SK-N-SH (cell line): ENCODE data around the gene PLXNB1. TPM values are rescaled to one million over a fixed set of nuclear protein-coding genes. Genes with fewer than 3 reads are reported as not detected.

Source experiments
- CTCF ChIA-PET: fragments of 300-600, 350-600 bp; formaldehyde crosslinking; extraction: SDS; loops from one replicate; lab custom pipeline; 2021; lab: Yijun Ruan, JAX
- POLR2A ChIA-PET: fragments of 350-600 bp; sonication (Branson Sonifier 250); formaldehyde crosslinking; extraction: SDS; loops from one replicate; lab custom pipeline; 2020; ENCODE audit warnings: antibody characterized with exemption, inconsistent platforms; lab: Yijun Ruan, JAX
- DNase-seq: peaks from one replicate; pipeline ENCODE4 v3.0.0; 2012
- H2AFZ ChIP-seq: fragments of 200-600 bp; sonication (generic); 2 replicates; pipeline ENCODE4 v1.8.1; 2016; ENCODE audit warnings: antibody characterized with exemption, mild to moderate bottlenecking, low read depth
- H3F3A ChIP-seq: fragments of 200-600 bp; sonication (generic); replicated peaks from 2 replicates; pipeline ENCODE3; 2016; ENCODE audit warnings: antibody characterized with exemption, mild to moderate bottlenecking; ENCODE audit not compliant: insufficient read depth
- H3K27ac ChIP-seq, 2 experiments: fragments of 200-500 bp in 1 of 2; fragments of 200-600 bp in 1 of 2; sonication (Bioruptor generic) in 1 of 2; sonication (generic), shearing (Covaris generic) in 1 of 2; 2 replicates each; pipeline versions ENCODE4 v1.5.1 to v1.6.1; 2014 to 2016; ENCODE audit warnings: low read depth in 2 of 2, inconsistent platforms in 1 of 2, low read length in 1 of 2, mild to moderate bottlenecking in 1 of 2, mixed read lengths in 1 of 2
- H3K27me3 ChIP-seq: fragments of 200-600 bp; sonication (generic), shearing (Covaris generic); 2 replicates; pipeline ENCODE4 v1.6.1; 2016; ENCODE audit warnings: mixed run types; ENCODE audit not compliant: insufficient read depth
- H3K36me3 ChIP-seq, 2 experiments: fragments of 200-500 bp in 1 of 2; fragments of 200-600 bp in 1 of 2; sonication (Bioruptor generic) in 1 of 2; sonication (generic) in 1 of 2; replicated peaks in 1 of 2; 2 replicates each; pipeline versions ENCODE3 to v1.5.1; 2014 to 2016; ENCODE audit warnings: low read length in 1 of 2, mild to moderate bottlenecking in 1 of 2; ENCODE audit not compliant: insufficient read depth in 2 of 2, control insufficient read depth in 1 of 2
- H3K4me1 ChIP-seq, 2 experiments: fragments of 200-500 bp in 1 of 2; fragments of 200-600 bp in 1 of 2; sonication (Bioruptor generic) in 1 of 2; sonication (generic), shearing (Covaris generic) in 1 of 2; 2 replicates each; pipeline versions ENCODE4 v1.5.1 to v1.6.1; 2014 to 2016; ENCODE audit warnings: low read depth in 1 of 2, low read length in 1 of 2, mixed run types in 1 of 2; ENCODE audit not compliant: insufficient read depth in 2 of 2, control insufficient read depth in 1 of 2
- H3K4me2 ChIP-seq: fragments of 200-600 bp; sonication (generic), shearing (Covaris generic); 2 replicates; pipeline ENCODE4 v1.6.1; 2017; ENCODE audit warnings: mixed run types
- H3K4me3 ChIP-seq, 2 experiments: fragments of 200-500 bp in 1 of 2; fragments of 200-600 bp in 1 of 2; sonication (Bioruptor generic) in 1 of 2; sonication (generic), shearing (Covaris generic) in 1 of 2; 2 replicates each; pipeline versions ENCODE4 v1.5.1 to v1.8.1; 2014 to 2016; ENCODE audit warnings: low read depth in 2 of 2, inconsistent platforms in 1 of 2, low read length in 1 of 2, mild to moderate bottlenecking in 1 of 2, mixed read lengths in 1 of 2, moderate library complexity in 1 of 2
- H3K79me2 ChIP-seq: fragments of 200-600 bp; sonication (generic); 2 replicates; pipeline ENCODE4 v1.8.1; 2017; ENCODE audit warnings: mild to moderate bottlenecking; ENCODE audit not compliant: insufficient read depth
- H3K9ac ChIP-seq: fragments of 200-600 bp; sonication (generic); 2 replicates; pipeline ENCODE4 v1.6.1; 2017; ENCODE audit warnings: mixed run types
- H3K9me2 ChIP-seq: fragments of 200-600 bp; sonication (generic); 2 replicates; pipeline ENCODE4 v1.6.1; 2017; ENCODE audit warnings: mixed run types
- H3K9me3 ChIP-seq: fragments of 200-600 bp; sonication (generic); 2 replicates; pipeline ENCODE4 v1.6.1; 2017; ENCODE audit warnings: mixed run types, mild to moderate bottlenecking, moderate library complexity
- H4K20me1 ChIP-seq: fragments of 200-600 bp; sonication (generic); 2 replicates; pipeline ENCODE4 v1.6.1; 2017; ENCODE audit warnings: mild to moderate bottlenecking, mixed run types; ENCODE audit not compliant: insufficient read depth
- CHD2 ChIP-seq: fragments of 150-350 bp; IDR thresholded peaks from 2 replicates; pipeline ENCODE4 v1.6.1; 2018; ENCODE audit warnings: low read length; ENCODE audit not compliant: partially characterized antibody
- ELF1 ChIP-seq: IDR thresholded peaks from 2 replicates; pipeline ENCODE4 v1.4.0; 2012
- EP300 ChIP-seq, 2 experiments: IDR thresholded peaks; 2 replicates each; pipeline versions ENCODE4 v1.4.0 to v1.6.1; 2012; ENCODE audit warnings: borderline replicate concordance in 1 of 2, low read depth in 1 of 2, low read length in 1 of 2
- EZH2phosphoT487 ChIP-seq: fragments of 200-600 bp; sonication (generic); IDR thresholded peaks from 2 replicates; pipeline ENCODE4 v1.6.1; 2017; ENCODE audit warnings: low read depth, mixed run types, mild to moderate bottlenecking, antibody characterized with exemption, moderate library complexity, borderline replicate concordance
- FOSL2 ChIP-seq: IDR thresholded peaks from 2 replicates; pipeline ENCODE4 v1.4.0; 2012; ENCODE audit warnings: low read depth, mild to moderate bottlenecking, moderate library complexity, borderline replicate concordance
- FOXJ3 ChIP-seq: sonication (generic); formaldehyde crosslinking; IDR thresholded peaks from 2 replicates; pipeline ENCODE4 v1.5.1; 2020; ENCODE audit warnings: mild to moderate bottlenecking, missing genetic modification reagents
- GABPA ChIP-seq: IDR thresholded peaks from 2 replicates; pipeline ENCODE4 v1.4.0; 2012; ENCODE audit warnings: low read depth, mild to moderate bottlenecking
- IRF3 ChIP-seq: fragments of 150-350 bp; IDR thresholded peaks from 2 replicates; pipeline ENCODE4 v1.6.1; 2016; ENCODE audit warnings: mild to moderate bottlenecking, low read depth, low read length
- JUND ChIP-seq: IDR thresholded peaks from 2 replicates; pipeline ENCODE4 v1.4.0; 2012
- MAX ChIP-seq: IDR thresholded peaks from 2 replicates; pipeline ENCODE4 v1.4.0; 2012; ENCODE audit warnings: low read depth
- MEF2A ChIP-seq: IDR thresholded peaks from 2 replicates; pipeline ENCODE4 v1.4.0; 2012; ENCODE audit warnings: low read depth, borderline replicate concordance
- MXI1 ChIP-seq: IDR thresholded peaks from 2 replicates; pipeline ENCODE4 v1.6.1; 2012; ENCODE audit warnings: mild to moderate bottlenecking, low read depth, low read length, improper control_type of control experiment
- NFIC ChIP-seq: IDR thresholded peaks from 2 replicates; pipeline ENCODE4 v1.4.0; 2012; ENCODE audit warnings: borderline replicate concordance
- PBX3 ChIP-seq: IDR thresholded peaks from 2 replicates; pipeline ENCODE4; 2012
- POLR2AphosphoS5 ChIP-seq: IDR thresholded peaks from 2 replicates; pipeline ENCODE4 v1.6.1; 2012; ENCODE audit warnings: low read depth, low read length
- RCOR1 ChIP-seq: fragments of 150-350 bp; IDR thresholded peaks from 2 replicates; pipeline ENCODE4 v1.6.1; 2017; ENCODE audit warnings: antibody characterized with exemption, low read length
- RFX5 ChIP-seq: IDR thresholded peaks from 2 replicates; pipeline ENCODE4 v1.6.1; 2012; ENCODE audit warnings: mild to moderate bottlenecking, improper control_type of control experiment, low read length
- SIN3A ChIP-seq: IDR thresholded peaks from 2 replicates; pipeline ENCODE4 v1.6.1; 2012; ENCODE audit warnings: low read depth, mild to moderate bottlenecking, low read length, moderate library complexity, borderline replicate concordance
- SMC3 ChIP-seq: IDR thresholded peaks from 2 replicates; pipeline ENCODE4 v1.6.1; 2012; ENCODE audit warnings: low read depth, low read length, improper control_type of control experiment
- TAF1 ChIP-seq: IDR thresholded peaks from 2 replicates; pipeline ENCODE4 v1.6.1; 2012; ENCODE audit warnings: low read depth, mild to moderate bottlenecking, low read length, moderate library complexity, borderline replicate concordance
- TCF12 ChIP-seq: IDR thresholded peaks from 2 replicates; pipeline ENCODE4 v1.4.0; 2012
- TEAD4 ChIP-seq: IDR thresholded peaks from 2 replicates; pipeline ENCODE4 v1.4.0; 2012; ENCODE audit warnings: mild to moderate bottlenecking, borderline replicate concordance; ENCODE audit not compliant: insufficient read depth
- YY1 ChIP-seq: IDR thresholded peaks from 2 replicates; pipeline ENCODE4 v1.4.0; 2012; ENCODE audit warnings: low read depth, mild to moderate bottlenecking
- WGBS: methylation state at CpG from one replicate; pipeline ENCODE4 v1.1.6; 2017; ENCODE audit warnings: low lambda C conversion rate; 5-methylcytosine and 5-hydroxymethylcytosine counted together
- polyA plus RNA-seq, 3 experiments: library from polyadenylated mRNA; depleted of rRNA; stranded (reverse); fragments of >200 nt; gene quantifications; 2 replicates each; pipeline ENCODE4 v1.2.3, GENCODE V29; 2012
- TF ChIP-seq, protein P1 (sequence below): IDR thresholded peaks from 2 replicates; pipeline ENCODE4 v1.4.0; 2012; ENCODE audit warnings: low read depth, borderline replicate concordance
- TF ChIP-seq, protein P2 (sequence below): fragments of 150-350 bp; IDR thresholded peaks from 2 replicates; pipeline ENCODE4 v1.6.1; 2017; ENCODE audit warnings: antibody characterized with exemption, low read length, low read depth, borderline replicate concordance
- TF ChIP-seq, protein P3 (sequence below): IDR thresholded peaks from 2 replicates; pipeline ENCODE4 v1.4.0; 2012; ENCODE audit warnings: low read depth, borderline replicate concordance

PLXNB1 gene
- polyA plus RNA-seq, 1 of the 3 experiments (the other 2 are of a cell fraction), result 39.8 TPM

DNA sequence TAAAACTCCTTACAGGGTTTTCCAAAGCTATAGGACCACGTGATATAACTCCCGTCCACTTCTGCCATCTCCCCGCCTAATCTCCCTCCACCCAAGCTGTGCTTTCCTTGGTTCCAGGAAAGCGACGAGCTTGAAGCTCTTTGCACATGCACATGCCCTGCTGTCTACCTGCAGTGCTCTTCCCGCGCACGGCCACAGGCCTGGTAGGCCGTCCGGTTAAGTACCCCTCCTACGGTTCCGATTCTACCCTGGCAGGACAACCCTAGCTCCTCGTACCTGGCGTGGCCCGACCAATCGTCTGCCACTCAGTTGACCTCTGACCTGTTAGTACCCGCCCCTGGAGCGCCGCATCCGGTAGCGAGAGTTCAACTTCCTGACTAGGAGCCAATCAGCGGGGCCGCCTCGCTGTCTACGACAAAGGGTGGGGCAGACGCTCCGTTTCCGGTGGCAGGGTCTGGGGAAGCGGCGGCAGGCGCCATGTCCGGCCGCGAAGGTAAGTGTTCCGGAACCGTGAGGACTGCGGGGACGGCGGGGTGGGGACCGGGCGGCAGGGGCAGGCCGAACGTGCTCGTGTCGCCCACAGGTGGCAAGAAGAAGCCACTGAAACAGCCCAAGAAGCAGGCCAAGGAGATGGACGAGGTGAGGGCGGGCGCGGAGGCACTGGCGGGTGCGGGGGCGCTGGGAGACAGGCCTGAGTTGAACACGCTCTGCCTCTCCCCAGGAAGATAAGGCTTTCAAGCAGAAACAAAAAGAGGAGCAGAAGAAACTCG lies 10.1 kb upstream of the PLXNB1 start, which contains the start of the genes CCDC51 and TMA7:
Gene CCDC51 (minus strand): TSS at position 300 of the 770 bp plus-strand sequence. CDS start 4,991 bp downstream, outside the sequence.
Gene TMA7 (plus strand): TSS at position 438 of the 770 bp plus-strand sequence. CDS start 40 bp downstream, at position 478.
- no peaks in the 10 kb centered on the region for H3K9me3 ChIP-seq
- POLR2A ChIA-PET, result interaction anchor here (0.6 to 1.6 kb wide), 14 partner anchors 9 to 252 kb away, joined by 3 to 11 read pairs (median 4); partner anchors contain the start of genes CDC25A, PFKFB4 and ZNF589
- H3K4me3 ChIP-seq, result peak within 1 kb of the TSS; percentile 79 to 86
- peaks cover 50% of the 10 kb centered on the region for H3K79me2 ChIP-seq
- no peaks in the 10 kb centered on the region for H3K27me3 ChIP-seq
- H3K9me2 ChIP-seq, result no peaks in the 10 kb centered on the region
- peak within 1 kb of the TSS; percentile 85 for H3K4me2 ChIP-seq
- H3F3A ChIP-seq, result peaks cover 27% of the 10 kb centered on the region
- DNase-seq, result peak; percentile 98
- H3K4me1 ChIP-seq, result peaks cover 8 to 20% of the 10 kb centered on the region in 2 experiments
- CTCF ChIA-PET, result interaction anchor here (1.2 to 3.4 kb wide), 10 partner anchors 11 to 245 kb away, joined by 3 to 18 read pairs (median 8); partner anchors contain the start of gene PLXNB1
- H3K27ac ChIP-seq, result peak within 1 kb of the TSS; percentile 64 to 86
- peaks cover 21 to 27% of the 10 kb centered on the region in 2 experiments for H3K36me3 ChIP-seq
- 1% methylated on average over 19 of the region's 54 CpGs for WGBS
- peaks cover 14% of the 10 kb centered on the region for H4K20me1 ChIP-seq
- H2AFZ ChIP-seq, result peak within 1 kb of the TSS; percentile 64
- H3K9ac ChIP-seq, result peak within 1 kb of the TSS; percentile 86
- TF ChIP-seq RCOR1 (no peak), EZH2phosphoT487 (no peak), POLR2AphosphoS5 (peak; percentile 81), TAF1 (peak; percentile 58), FOXJ3 (CRISPR knock-in tag) (no peak), GABPA (peak; percentile 99), TEAD4 (no peak), NFIC (no peak), IRF3 (peak; percentile 32; the same call in 1 of the 2 replicates), MEF2A (no peak), SIN3A (0 out of 2 replicates have a peak, but pooled peaks have one; percentile 19), JUND (no peak), FOSL2 (no peak), MAX (peak; percentile 95), YY1 (peak; percentile 92), SMC3 (no peak), RFX5 (0 out of 2 replicates have a peak, but pooled peaks have one; percentile 36), ELF1 (peak; percentile 96), TCF12 (no peak), EP300 (IDR thresholded peaks at IDR 0.05; ENCODE audit: borderline replicate concordance in 1 of 2, low read depth in 1 of 2, low read length in 1 of 2) (0 out of 4 replicates have a peak, but pooled peaks of 1 of the 2 experiments have one; percentile 20), CHD2 (peak; percentile 95), MXI1 (peak; percentile 92), PBX3 (peak; percentile 74)
- TF ChIP-seq, protein P1, sequence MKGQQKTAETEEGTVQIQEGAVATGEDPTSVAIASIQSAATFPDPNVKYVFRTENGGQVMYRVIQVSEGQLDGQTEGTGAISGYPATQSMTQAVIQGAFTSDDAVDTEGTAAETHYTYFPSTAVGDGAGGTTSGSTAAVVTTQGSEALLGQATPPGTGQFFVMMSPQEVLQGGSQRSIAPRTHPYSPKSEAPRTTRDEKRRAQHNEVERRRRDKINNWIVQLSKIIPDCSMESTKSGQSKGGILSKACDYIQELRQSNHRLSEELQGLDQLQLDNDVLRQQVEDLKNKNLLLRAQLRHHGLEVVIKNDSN, result peak; percentile 58; the same call in 1 of the 2 replicates
- TF ChIP-seq, protein P2, sequence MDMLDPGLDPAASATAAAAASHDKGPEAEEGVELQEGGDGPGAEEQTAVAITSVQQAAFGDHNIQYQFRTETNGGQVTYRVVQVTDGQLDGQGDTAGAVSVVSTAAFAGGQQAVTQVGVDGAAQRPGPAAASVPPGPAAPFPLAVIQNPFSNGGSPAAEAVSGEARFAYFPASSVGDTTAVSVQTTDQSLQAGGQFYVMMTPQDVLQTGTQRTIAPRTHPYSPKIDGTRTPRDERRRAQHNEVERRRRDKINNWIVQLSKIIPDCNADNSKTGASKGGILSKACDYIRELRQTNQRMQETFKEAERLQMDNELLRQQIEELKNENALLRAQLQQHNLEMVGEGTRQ, result no peak
- TF ChIP-seq, protein P3, sequence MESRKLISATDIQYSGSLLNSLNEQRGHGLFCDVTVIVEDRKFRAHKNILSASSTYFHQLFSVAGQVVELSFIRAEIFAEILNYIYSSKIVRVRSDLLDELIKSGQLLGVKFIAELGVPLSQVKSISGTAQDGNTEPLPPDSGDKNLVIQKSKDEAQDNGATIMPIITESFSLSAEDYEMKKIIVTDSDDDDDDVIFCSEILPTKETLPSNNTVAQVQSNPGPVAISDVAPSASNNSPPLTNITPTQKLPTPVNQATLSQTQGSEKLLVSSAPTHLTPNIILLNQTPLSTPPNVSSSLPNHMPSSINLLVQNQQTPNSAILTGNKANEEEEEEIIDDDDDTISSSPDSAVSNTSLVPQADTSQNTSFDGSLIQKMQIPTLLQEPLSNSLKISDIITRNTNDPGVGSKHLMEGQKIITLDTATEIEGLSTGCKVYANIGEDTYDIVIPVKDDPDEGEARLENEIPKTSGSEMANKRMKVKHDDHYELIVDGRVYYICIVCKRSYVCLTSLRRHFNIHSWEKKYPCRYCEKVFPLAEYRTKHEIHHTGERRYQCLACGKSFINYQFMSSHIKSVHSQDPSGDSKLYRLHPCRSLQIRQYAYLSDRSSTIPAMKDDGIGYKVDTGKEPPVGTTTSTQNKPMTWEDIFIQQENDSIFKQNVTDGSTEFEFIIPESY, result no peak
